Activated B cell treated with CpG ODN at 0.5 μM for 24 hours (primary cell): ENCODE data around the gene TAMM41. TPM values are rescaled to one million over a fixed set of nuclear protein-coding genes. Genes with fewer than 3 reads are reported as not detected.

ENCODE experiments used
- total RNA-seq: library from RNA; stranded (reverse); gene quantifications from 2 replicates; pipeline ENCODE4 v1.2.3, GENCODE V29; 2022

The TAMM41 gene
- total RNA-seq, 1 donor from 2014 or later = 39.0 TPM

Other genes with a start within 250 kb of the TAMM41 start
- 19.2 and 19.3 TPM in 2 replicates for gene VGLL4, start 203.0 kb downstream of the TAMM41 start, total RNA-seq
- not detected in 2 replicates for gene SYN2, start 157.5 kb upstream of the TAMM41 start, total RNA-seq